Gastroesophageal sphincter (tissue), 3 donors: Measurements from ENCODE around the gene RPL18.

ENCODE experiments used
- POLR2AphosphoS5 ChIP-seq: sonication (generic); formaldehyde crosslinking; IDR thresholded peaks from one replicate; pipeline ENCODE4 v1.6.1; 2017; ENCODE audit warnings: antibody characterized with exemption
- TF ChIP-seq, protein P1 (sequence below), 4 experiments: fragments of 200-600 bp in 2 of 4; fragments of 450-650 bp in 2 of 4; sonication (generic) in 1 of 4; IDR thresholded peaks; one replicate each; pipeline ENCODE4 v1.5.1; 2017 to 2019; ENCODE audit warnings: antibody characterized with exemption in 4 of 4, mild to moderate bottlenecking in 2 of 4, moderate library complexity in 2 of 4

GRCh38 chr19:48645620-48646000 is 26.6 kb upstream of the RPL18 start:
- no peak for TF ChIP-seq POLR2AphosphoS5
- TF ChIP-seq, protein P1, sequence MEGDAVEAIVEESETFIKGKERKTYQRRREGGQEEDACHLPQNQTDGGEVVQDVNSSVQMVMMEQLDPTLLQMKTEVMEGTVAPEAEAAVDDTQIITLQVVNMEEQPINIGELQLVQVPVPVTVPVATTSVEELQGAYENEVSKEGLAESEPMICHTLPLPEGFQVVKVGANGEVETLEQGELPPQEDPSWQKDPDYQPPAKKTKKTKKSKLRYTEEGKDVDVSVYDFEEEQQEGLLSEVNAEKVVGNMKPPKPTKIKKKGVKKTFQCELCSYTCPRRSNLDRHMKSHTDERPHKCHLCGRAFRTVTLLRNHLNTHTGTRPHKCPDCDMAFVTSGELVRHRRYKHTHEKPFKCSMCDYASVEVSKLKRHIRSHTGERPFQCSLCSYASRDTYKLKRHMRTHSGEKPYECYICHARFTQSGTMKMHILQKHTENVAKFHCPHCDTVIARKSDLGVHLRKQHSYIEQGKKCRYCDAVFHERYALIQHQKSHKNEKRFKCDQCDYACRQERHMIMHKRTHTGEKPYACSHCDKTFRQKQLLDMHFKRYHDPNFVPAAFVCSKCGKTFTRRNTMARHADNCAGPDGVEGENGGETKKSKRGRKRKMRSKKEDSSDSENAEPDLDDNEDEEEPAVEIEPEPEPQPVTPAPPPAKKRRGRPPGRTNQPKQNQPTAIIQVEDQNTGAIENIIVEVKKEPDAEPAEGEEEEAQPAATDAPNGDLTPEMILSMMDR (IDR thresholded peaks at IDR 0.05), result no peak
